Measurements from ENCODE around the gene ACP3. TPM values are rescaled to one million over a fixed set of nuclear protein-coding genes. Genes with fewer than 3 reads are reported as not detected.

Gene ACP3
- total RNA-seq, 1 donor from 2014 or later, result 9.1 TPM

DNA sequence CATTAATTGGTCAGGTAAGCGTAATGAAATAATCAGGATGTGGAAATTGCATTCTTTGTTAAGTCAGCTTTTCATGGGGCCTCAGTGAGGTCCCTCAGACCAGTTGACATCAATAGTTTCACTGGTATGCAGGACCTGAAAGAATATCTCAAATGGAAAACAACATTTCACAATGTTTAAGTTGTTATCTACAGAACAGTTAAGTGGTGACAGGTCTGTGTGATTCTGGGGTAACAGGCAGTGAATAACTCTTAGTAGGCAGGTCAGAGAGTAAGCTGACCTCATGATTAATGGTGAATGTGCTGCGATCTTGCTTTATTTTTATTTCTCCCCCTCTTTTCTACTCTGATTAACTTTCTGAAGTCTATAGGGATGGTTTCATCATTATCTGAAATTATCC is 28.9 kb upstream of the ACP3 start:
- peaks cover 33% of the 10 kb centered on the region for H3K4me1 Mint-ChIP-seq (ENCODE audit: low read depth)
- no peaks in the 10 kb centered on the region for H3K27me3 Mint-ChIP-seq

GRCh38 chr3:132289316-132289715 is 27.9 kb upstream of the ACP3 start:
- no peaks in the 10 kb centered on the region for H3K27me3 Mint-ChIP-seq
- H3K4me1 Mint-ChIP-seq (ENCODE audit: low read depth), result peaks cover 23% of the 10 kb centered on the region
- no peak overlapping the region for H3K4me3 Mint-ChIP-seq (ENCODE audit: low read depth)
- peaks cover 14% of the 10 kb centered on the region for H3K36me3 Mint-ChIP-seq (ENCODE audit: insufficient read depth)
- no peak overlapping the region for H3K27ac Mint-ChIP-seq
- peaks cover 25% of the 10 kb centered on the region for H3K9me3 Mint-ChIP-seq (ENCODE audit: low read depth)
- DNase-seq (ENCODE audit: low spot score, unreplicated experiment), result no peak
- TF ChIP-seq CTCF (IDR thresholded peaks at IDR 0.05; ENCODE audit: unreplicated experiment), result no peak

More for the DNA sequence above, 28.9 kb upstream of the ACP3 start:
- no peak for DNase-seq (ENCODE audit: low spot score, unreplicated experiment)
- no peak for TF ChIP-seq CTCF (IDR thresholded peaks at IDR 0.05; ENCODE audit: unreplicated experiment)
- Mint-ChIP-seq H3K27ac (no peak overlapping the region), H3K9me3 (ENCODE audit: low read depth) (peaks cover 25% of the 10 kb centered on the region), H3K36me3 (ENCODE audit: insufficient read depth) (peaks cover 14% of the 10 kb centered on the region), H3K4me3 (ENCODE audit: low read depth) (no peak overlapping the region)

- Mint-ChIP-seq H3K36me3 (ENCODE audit: insufficient read depth) (peaks cover 16% of the 10 kb centered on the region), H3K9me3 (ENCODE audit: low read depth) (peaks cover 33% of the 10 kb centered on the region), H3K4me3 (ENCODE audit: low read depth) (no peak overlapping the region), H3K27me3 (no peaks in the 10 kb centered on the region), H3K27ac (no peak overlapping the region), H3K4me1 (ENCODE audit: low read depth) (peaks cover 9% of the 10 kb centered on the region)
- TF ChIP-seq CTCF (IDR thresholded peaks at IDR 0.05; ENCODE audit: unreplicated experiment), result no peak
- DNase-seq (ENCODE audit: low spot score, unreplicated experiment), result no peak
Measured at GRCh38 chr3:132290833-132291232, 26.4 kb upstream of the ACP3 start.

GRCh38 chr3:132292042-132292441 is 25.2 kb upstream of the ACP3 start:
- DNase-seq (ENCODE audit: low spot score, unreplicated experiment), result no peak
- no peak overlapping the region for H3K27ac Mint-ChIP-seq
- no peaks in the 10 kb centered on the region for H3K27me3 Mint-ChIP-seq
- no peak for TF ChIP-seq CTCF (IDR thresholded peaks at IDR 0.05; ENCODE audit: unreplicated experiment)
- no peak overlapping the region for H3K4me3 Mint-ChIP-seq (ENCODE audit: low read depth)
- peaks cover 22% of the 10 kb centered on the region for H3K36me3 Mint-ChIP-seq (ENCODE audit: insufficient read depth)
- peaks cover 6% of the 10 kb centered on the region for H3K4me1 Mint-ChIP-seq (ENCODE audit: low read depth)
- H3K9me3 Mint-ChIP-seq (ENCODE audit: low read depth), result peaks cover 39% of the 10 kb centered on the region

DNA sequence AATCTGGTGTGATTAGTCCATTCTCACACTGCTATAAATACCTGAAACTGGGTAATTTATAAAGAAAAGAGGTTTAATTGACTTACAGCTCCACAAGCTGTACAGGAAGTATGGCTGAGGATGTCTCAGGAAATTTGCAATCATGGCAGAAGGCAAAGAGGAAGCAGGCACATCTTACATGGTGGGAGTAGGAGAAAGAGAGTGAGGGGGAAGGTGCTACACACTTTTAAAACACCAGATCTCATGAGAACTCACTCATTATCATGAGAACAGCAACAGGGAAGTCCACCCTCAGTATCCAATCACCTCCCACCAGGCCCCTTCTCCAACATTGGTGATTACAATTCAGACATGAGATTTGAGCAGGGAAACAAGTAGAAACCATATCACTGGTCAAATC is 24.0 kb upstream of the ACP3 start:
- no peaks in the 10 kb centered on the region for H3K27me3 Mint-ChIP-seq
- no peak overlapping the region for H3K27ac Mint-ChIP-seq
- no peak overlapping the region for H3K4me3 Mint-ChIP-seq (ENCODE audit: low read depth)
- peaks cover 27% of the 10 kb centered on the region for H3K9me3 Mint-ChIP-seq (ENCODE audit: low read depth)
- no peak for TF ChIP-seq CTCF (IDR thresholded peaks at IDR 0.05; ENCODE audit: unreplicated experiment)
- peaks cover 13% of the 10 kb centered on the region for H3K36me3 Mint-ChIP-seq (ENCODE audit: insufficient read depth)
- DNase-seq (ENCODE audit: low spot score, unreplicated experiment), result no peak
- H3K4me1 Mint-ChIP-seq (ENCODE audit: low read depth), result peaks cover 2% of the 10 kb centered on the region
